ENCODE data around the gene FIBCD1. TPM values are rescaled to one million over a fixed set of nuclear protein-coding genes. Genes with fewer than 3 reads are reported as not detected.
A peak's percentile ranks its signal among the peaks of the same experiment; 100 is the strongest.

FIBCD1 gene
- total RNA-seq, 2 experiments from 2014 or later, result not detected

DNA sequence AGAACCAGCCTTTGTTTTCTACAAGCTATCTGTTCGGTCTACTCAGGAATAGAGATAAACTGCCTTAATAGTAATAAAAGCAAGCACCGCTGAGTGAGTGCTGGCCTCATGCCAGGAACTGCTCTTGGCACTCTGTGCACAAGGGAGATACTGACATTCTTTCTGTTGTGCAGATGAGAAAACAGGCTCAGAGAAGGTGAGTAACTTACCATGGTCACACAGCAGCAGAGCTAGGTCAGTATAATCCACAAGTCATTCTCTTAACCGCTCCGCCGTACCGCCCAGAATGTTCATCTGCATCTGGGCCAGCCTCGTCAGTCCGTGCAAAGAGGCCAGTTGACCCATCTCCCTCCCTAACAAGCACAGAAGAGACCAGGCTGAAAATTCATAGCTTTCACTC lies 69.8 kb downstream of the FIBCD1 start:
- H3K27ac Mint-ChIP-seq, result no peak overlapping the region
- CTCF ChIA-PET, result interaction anchor here (0.5 to 2.3 kb wide), 11 partner anchors 64 to 1334 kb away, joined by 3 to 13 read pairs (median 4); no protein-coding TSS in a partner anchor

DNA sequence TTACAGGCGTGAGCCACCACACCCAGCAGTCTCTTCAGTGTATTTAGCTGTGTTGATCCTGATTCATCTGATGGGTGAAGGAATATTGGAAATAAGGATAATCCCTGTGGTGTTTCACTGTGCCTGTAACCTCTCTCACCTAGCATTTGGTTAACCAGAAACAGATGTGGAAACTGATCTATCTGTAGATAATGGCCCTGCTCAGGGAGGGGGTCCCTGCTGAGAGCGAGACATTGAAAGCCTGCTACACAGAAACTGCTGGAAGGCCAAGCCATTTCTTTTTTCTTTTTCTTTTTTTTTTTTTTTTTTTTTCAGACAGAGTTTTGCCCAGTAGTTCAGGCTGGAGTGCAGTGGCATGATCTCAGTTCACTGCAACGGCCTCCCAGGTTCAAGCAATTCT lies 70.8 kb downstream of the FIBCD1 start:
- no peaks in the 10 kb centered on the region for H3K27me3 Mint-ChIP-seq
- peaks cover 8% of the 10 kb centered on the region for H3K36me3 Mint-ChIP-seq (ENCODE audit: low read depth)
- no peak overlapping the region for H3K27ac Mint-ChIP-seq
- ChIA-PET POLR2A (no interaction called here), CTCF (interaction anchor here (0.6 to 1.5 kb wide), 3 partner anchors 13 to 167 kb away, joined by 3 to 4 read pairs (median 3); no protein-coding TSS in a partner anchor)
- H3K4me1 Mint-ChIP-seq, result peaks cover 2% of the 10 kb centered on the region
- no peak overlapping the region for H3K4me3 Mint-ChIP-seq
- no peaks in the 10 kb centered on the region for H3K9me3 Mint-ChIP-seq (ENCODE audit: low read depth)
- intact Hi-C loops (cut with DNase I, micrococcal nuclease), result loop anchor here in 1 of 2 experiments (10.0 kb wide), 1 partner anchor 403 kb away; no protein-coding TSS in a partner anchor
- ATAC-seq, result no peak
- no peak for DNase-seq

More for the DNA sequence above, 69.8 kb downstream of the FIBCD1 start:
- Mint-ChIP-seq H3K9me3 (ENCODE audit: low read depth) (no peaks in the 10 kb centered on the region), H3K4me1 (peaks cover 2% of the 10 kb centered on the region), H3K4me3 (no peak overlapping the region), H3K36me3 (ENCODE audit: low read depth) (peaks cover 15% of the 10 kb centered on the region), H3K27me3 (no peaks in the 10 kb centered on the region)
- POLR2A ChIA-PET, result no interaction called here
- ATAC-seq, result no peak
- DNase-seq, result no peak
- intact Hi-C loops (cut with DNase I, micrococcal nuclease), result loop anchor here in 1 of 2 experiments (10.0 kb wide), 1 partner anchor 404 kb away; no protein-coding TSS in a partner anchor

DNA sequence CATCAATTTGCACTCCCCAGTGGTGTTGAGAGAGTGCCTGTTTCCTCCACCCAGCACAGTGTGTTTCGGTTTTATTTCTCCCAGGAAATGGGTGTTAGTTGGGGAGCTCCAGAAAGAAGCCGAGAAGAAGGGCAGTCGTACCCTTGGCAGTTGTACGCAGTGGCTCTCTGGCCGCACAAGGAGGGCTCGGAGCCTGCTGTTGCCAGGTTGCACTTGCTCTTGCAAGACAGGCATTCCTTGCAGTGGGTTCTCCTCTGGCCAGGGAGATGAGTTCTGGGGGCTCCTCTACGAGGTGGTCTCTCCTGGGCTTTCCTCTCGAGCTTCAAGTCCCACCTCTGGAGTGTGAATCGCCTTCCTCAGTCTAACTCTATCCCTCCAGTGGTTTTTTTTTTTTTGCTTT lies 71.5 kb downstream of the FIBCD1 start:
- Mint-ChIP-seq H3K27ac (no peak overlapping the region), H3K4me1 (peaks cover 2% of the 10 kb centered on the region), H3K27me3 (no peaks in the 10 kb centered on the region), H3K9me3 (ENCODE audit: low read depth) (no peaks in the 10 kb centered on the region), H3K36me3 (ENCODE audit: low read depth) (peaks cover 8% of the 10 kb centered on the region), H3K4me3 (no peak overlapping the region)
- intact Hi-C loops (cut with DNase I, micrococcal nuclease), result loop anchor here (2.0 to 10.0 kb wide), 2 partner anchors 73 to 403 kb away; no protein-coding TSS in a partner anchor
- ChIA-PET POLR2A (no interaction called here), CTCF (interaction anchor here (0.6 to 6.7 kb wide), 13 partner anchors 9 to 516 kb away, joined by 3 to 60 read pairs (median 4); no protein-coding TSS in a partner anchor)
- DNase-seq (no peak), ATAC-seq (no peak)

DNA sequence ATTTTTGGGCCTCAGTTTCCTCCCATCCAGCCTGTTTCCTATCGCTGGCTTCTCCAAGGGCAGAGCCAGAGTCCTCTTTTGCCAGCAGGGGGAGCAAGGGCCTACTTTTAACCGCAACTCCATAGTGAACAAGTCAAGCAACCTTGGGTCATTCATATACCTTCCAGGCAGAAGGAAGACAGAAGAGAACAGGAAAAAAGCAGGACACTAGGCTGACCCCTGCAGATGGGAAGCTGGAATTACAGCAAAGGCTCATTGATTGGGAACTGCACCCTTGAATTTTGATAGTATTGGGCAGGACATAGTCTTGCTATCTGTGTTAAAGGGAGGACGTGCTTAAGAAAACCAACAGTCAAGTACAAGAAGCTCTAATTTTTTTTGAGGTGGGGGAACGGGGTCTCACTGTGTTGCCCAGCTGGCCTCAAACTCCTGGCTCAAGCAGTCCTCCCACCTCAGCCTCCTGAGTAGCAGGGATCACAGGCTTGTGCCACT lies 72.5 kb downstream of the FIBCD1 start:
- peak; percentile 75 for DNase-seq
- Mint-ChIP-seq H3K36me3 (ENCODE audit: low read depth) (peaks cover 2% of the 10 kb centered on the region), H3K4me3 (no peak overlapping the region), H3K4me1 (peaks cover 2% of the 10 kb centered on the region), H3K27ac (no peak overlapping the region), H3K27me3 (no peaks in the 10 kb centered on the region), H3K9me3 (ENCODE audit: low read depth) (no peaks in the 10 kb centered on the region)
- ATAC-seq, result peak; percentile 81
- ChIA-PET POLR2A (interaction anchor here (0.5 kb wide), 1 partner anchor 49 kb away, joined by 3 read pairs; no protein-coding TSS in a partner anchor), CTCF (interaction anchor here (0.5 to 6.7 kb wide), 21 partner anchors 8 to 1368 kb away, joined by 3 to 60 read pairs (median 5); no protein-coding TSS in a partner anchor)
- intact Hi-C loops (cut with DNase I, micrococcal nuclease), result loop anchor here (1.0 to 10.0 kb wide), 6 partner anchors 74 to 402 kb away; no protein-coding TSS in a partner anchor

DNA sequence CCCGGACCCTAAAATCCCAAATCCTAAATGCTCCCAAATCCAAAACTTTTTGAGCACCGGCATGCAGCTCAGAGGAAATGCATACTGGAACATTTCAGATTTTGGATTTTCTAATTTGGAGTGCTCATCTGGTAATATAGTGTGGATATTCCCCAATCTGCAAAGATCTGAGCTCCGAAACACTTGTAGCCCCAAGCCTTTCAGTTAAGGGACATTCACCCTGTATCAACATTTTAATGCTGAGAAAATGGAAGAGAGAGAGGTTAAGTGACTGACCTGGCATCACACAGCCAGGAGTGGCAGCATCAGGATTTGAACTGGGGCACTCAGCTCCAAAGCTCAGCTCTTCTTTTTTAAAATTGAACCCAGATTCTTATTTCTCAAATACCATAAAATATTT lies 73.1 kb downstream of the FIBCD1 start:
- intact Hi-C loops (cut with DNase I, micrococcal nuclease), result loop anchor here (1.0 to 10.0 kb wide), 6 partner anchors 75 to 401 kb away; no protein-coding TSS in a partner anchor
- no peaks in the 10 kb centered on the region for H3K27me3 Mint-ChIP-seq
- H3K27ac Mint-ChIP-seq, result no peak overlapping the region
- H3K9me3 Mint-ChIP-seq (ENCODE audit: low read depth), result no peaks in the 10 kb centered on the region
- H3K36me3 Mint-ChIP-seq (ENCODE audit: low read depth), result peaks cover 2% of the 10 kb centered on the region
- POLR2A ChIA-PET, result no interaction called here
- no peak overlapping the region for H3K4me3 Mint-ChIP-seq
- CTCF ChIA-PET, result interaction anchor here (0.6 to 6.7 kb wide), 19 partner anchors 8 to 1368 kb away, joined by 3 to 60 read pairs (median 5); no protein-coding TSS in a partner anchor
- ATAC-seq (no peak), DNase-seq (no peak)
- H3K4me1 Mint-ChIP-seq, result peaks cover 2% of the 10 kb centered on the region

DNA sequence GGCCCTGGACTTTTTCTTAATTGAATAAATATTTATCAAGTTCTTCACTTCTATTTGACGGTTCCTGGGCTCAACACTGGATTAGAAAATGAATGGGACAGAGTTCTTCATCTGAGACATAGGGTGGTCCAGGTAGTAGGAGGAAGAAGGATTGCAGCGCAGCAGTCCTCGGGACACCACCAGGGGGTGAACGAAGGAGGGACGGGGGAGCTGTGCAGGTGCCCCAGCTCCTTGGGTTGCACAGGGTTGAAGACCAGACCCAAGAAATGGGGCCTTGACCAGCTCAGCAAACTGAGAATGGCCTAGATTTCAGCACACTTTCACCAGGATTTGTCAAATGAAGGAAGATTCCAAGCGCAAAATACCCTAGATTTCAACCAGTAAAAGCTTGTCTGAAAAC lies 74.5 kb downstream of the FIBCD1 start:
- intact Hi-C loops (cut with DNase I, micrococcal nuclease), result loop anchor here in 1 of 2 experiments (10.0 kb wide), 1 partner anchor 400 kb away; no protein-coding TSS in a partner anchor
- H3K36me3 Mint-ChIP-seq (ENCODE audit: low read depth), result peaks cover 2% of the 10 kb centered on the region
- ATAC-seq (no peak), DNase-seq (no peak)
- ChIA-PET POLR2A (interaction anchor here (0.6 kb wide), 1 partner anchor 10 kb away, joined by 7 read pairs; no protein-coding TSS in a partner anchor), CTCF (interaction anchor here (0.7 to 6.7 kb wide), 14 partner anchors 18 to 447 kb away, joined by 3 to 60 read pairs (median 5); no protein-coding TSS in a partner anchor)
- no peak overlapping the region for H3K27ac Mint-ChIP-seq
- H3K4me3 Mint-ChIP-seq, result no peak overlapping the region
- H3K4me1 Mint-ChIP-seq, result peaks cover 2% of the 10 kb centered on the region
- no peaks in the 10 kb centered on the region for H3K9me3 Mint-ChIP-seq (ENCODE audit: low read depth)
- no peaks in the 10 kb centered on the region for H3K27me3 Mint-ChIP-seq

DNA sequence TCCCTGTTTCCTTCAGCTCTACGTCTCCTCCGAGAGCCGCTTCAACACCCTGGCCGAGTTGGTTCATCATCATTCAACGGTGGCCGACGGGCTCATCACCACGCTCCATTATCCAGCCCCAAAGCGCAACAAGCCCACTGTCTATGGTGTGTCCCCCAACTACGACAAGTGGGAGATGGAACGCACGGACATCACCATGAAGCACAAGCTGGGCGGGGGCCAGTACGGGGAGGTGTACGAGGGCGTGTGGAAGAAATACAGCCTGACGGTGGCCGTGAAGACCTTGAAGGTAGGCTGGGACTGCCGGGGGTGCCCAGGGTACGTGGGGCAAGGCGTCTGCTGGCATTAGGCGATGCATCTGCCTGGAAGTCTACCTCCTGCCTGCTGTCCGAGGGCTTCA lies 76.3 kb downstream of the FIBCD1 start:
- no peak overlapping the region for H3K27ac Mint-ChIP-seq
- H3K4me3 Mint-ChIP-seq, result no peak overlapping the region
- intact Hi-C loops (cut with DNase I, micrococcal nuclease), result loop anchor here (1.0 to 10.0 kb wide), 3 partner anchors 91 to 398 kb away; no protein-coding TSS in a partner anchor
- no peaks in the 10 kb centered on the region for H3K27me3 Mint-ChIP-seq
- no peak for DNase-seq
- CTCF ChIA-PET, result interaction anchor here (0.6 to 6.7 kb wide), 11 partner anchors 10 to 164 kb away, joined by 3 to 60 read pairs (median 4); no protein-coding TSS in a partner anchor
- POLR2A ChIA-PET, result no interaction called here
- peaks cover 2% of the 10 kb centered on the region for H3K36me3 Mint-ChIP-seq (ENCODE audit: low read depth)
- H3K4me1 Mint-ChIP-seq, result peaks cover 2% of the 10 kb centered on the region
- H3K9me3 Mint-ChIP-seq (ENCODE audit: low read depth), result no peaks in the 10 kb centered on the region
- ATAC-seq, result no peak

DNA sequence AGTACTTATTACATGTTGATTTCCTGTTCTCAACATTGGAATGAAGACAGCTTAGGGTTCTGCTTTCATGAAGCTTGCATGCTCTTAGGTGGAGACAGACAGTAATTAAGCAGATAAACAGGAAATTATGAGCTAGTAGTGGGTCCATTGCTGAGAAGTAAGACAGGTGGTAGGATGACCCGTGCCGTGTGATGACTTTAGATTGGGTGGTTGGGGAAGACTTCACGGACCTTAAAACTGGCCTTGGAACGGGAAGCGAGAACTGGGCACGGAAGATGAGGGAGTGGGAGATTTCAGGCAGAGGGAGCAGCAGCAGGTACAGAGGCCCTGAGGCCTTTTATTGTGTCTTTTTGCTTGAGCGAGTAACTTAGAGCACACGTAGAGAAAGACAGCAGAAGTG lies 76.8 kb downstream of the FIBCD1 start:
- CTCF ChIA-PET, result interaction anchor here (0.6 to 6.7 kb wide), 8 partner anchors 9 to 161 kb away, joined by 3 to 60 read pairs (median 4); no protein-coding TSS in a partner anchor
- Mint-ChIP-seq H3K27me3 (no peaks in the 10 kb centered on the region), H3K9me3 (ENCODE audit: low read depth) (no peaks in the 10 kb centered on the region), H3K4me1 (peaks cover 2% of the 10 kb centered on the region), H3K27ac (no peak overlapping the region), H3K4me3 (no peak overlapping the region), H3K36me3 (ENCODE audit: low read depth) (peaks cover 2% of the 10 kb centered on the region)
- no peak for ATAC-seq
- intact Hi-C loops (cut with DNase I, micrococcal nuclease), result loop anchor here in 1 of 2 experiments (10.0 kb wide), 1 partner anchor 397 kb away; no protein-coding TSS in a partner anchor
- DNase-seq, result no peak
- POLR2A ChIA-PET, result interaction anchor here (0.6 kb wide), 1 partner anchor 98 kb away, joined by 4 read pairs; no protein-coding TSS in a partner anchor

DNA sequence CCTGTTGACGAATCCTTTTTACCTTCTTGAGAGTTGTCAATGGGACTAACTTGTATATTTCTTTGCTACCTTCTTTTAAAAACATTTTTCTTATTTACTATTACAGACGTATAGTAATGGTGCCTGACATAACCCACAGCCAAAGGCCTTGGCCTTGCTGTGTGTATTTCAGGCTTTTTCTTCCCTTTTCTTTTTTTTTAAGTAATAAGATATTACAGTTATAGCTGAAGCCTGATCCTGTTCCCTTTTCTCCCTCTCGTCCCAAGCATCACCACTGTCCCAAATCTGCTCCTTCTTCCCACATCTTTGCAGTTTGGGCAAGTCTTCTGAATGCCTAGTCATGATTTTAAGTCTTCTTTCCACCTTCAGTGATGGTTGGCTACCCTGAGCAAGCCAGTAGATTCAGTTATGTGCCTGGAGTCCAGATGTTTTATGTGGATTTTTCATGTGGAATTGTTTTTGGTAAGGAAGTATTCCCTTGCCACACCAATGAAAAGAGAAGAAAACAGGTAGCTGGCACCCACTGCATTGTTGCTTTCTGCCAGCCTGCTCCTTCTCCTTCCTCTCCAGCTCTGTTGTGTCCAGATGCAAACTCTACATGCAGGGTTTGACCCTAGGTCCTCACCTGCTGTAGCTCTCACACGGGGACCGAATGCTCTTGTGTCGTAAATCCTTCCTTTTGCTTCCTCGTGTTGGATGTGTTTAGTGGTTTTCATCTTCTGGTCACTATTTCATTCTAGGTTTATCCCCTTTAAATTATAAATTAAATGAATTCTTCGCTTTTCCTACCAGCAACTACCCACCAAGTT lies 77.5 kb downstream of the FIBCD1 start:
- Mint-ChIP-seq H3K9me3 (ENCODE audit: low read depth) (no peaks in the 10 kb centered on the region), H3K27ac (no peak overlapping the region), H3K27me3 (no peaks in the 10 kb centered on the region), H3K36me3 (ENCODE audit: low read depth) (peaks cover 2% of the 10 kb centered on the region), H3K4me1 (peaks cover 2% of the 10 kb centered on the region), H3K4me3 (no peak overlapping the region)
- ChIA-PET POLR2A (interaction anchor here (0.6 kb wide), 1 partner anchor 99 kb away, joined by 4 read pairs; no protein-coding TSS in a partner anchor), CTCF (interaction anchor here (0.8 to 6.7 kb wide), 7 partner anchors 9 to 160 kb away, joined by 3 to 60 read pairs (median 5); no protein-coding TSS in a partner anchor)
- DNase-seq, result no peak
- no peak for ATAC-seq
- intact Hi-C loops (cut with DNase I, micrococcal nuclease), result loop anchor here in 1 of 2 experiments (10.0 kb wide), 1 partner anchor 397 kb away; no protein-coding TSS in a partner anchor

DNA sequence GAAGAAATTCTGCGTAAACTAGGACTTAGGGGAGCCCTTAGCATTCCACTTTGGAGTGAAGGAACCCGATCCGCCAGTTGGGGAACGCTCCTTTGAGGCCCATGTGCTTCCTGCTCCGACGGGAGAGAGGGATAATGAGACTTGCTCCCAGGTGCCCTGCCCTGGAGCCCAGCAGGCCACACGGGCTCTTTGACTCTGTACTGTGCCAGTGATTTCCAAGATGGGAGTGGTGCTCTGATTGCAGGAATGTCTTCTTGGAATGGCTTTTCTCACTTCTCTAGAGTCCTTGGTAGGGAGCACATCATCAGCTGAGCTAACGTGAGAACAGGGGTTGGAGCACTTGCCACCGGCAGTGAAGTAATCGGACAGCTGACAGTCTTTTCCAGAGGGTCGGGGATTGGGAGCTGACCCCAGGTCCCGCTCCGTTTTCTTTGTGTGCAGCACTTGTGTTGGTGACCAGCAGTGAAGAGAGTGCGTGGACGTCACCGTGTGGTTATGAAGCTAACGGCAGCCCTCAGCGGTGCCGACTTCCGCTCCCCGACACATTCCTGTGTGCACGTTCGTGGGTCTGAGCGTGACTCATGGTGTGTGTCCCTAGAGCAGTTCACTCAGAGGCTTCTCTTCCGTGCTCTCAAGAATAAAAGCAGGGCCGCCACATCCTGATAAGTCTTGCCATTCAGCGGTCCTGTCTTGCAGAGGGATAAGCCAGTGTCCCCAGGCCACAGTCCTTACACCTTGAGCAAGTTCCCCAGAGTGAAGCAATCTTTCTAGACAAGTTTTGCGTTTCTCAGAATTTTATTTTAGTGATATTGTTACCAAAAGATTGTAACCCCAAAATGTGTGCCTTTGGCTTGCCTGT lies 78.4 kb downstream of the FIBCD1 start:
- no peaks in the 10 kb centered on the region for H3K4me1 Mint-ChIP-seq
- no peaks in the 10 kb centered on the region for H3K27me3 Mint-ChIP-seq
- ATAC-seq, result no peak
- H3K9me3 Mint-ChIP-seq (ENCODE audit: low read depth), result no peaks in the 10 kb centered on the region
- ChIA-PET POLR2A (no interaction called here), CTCF (no interaction called here)
- no peaks in the 10 kb centered on the region for H3K36me3 Mint-ChIP-seq (ENCODE audit: low read depth)
- H3K4me3 Mint-ChIP-seq, result no peak overlapping the region
- no peak for DNase-seq
- intact Hi-C loops (cut with DNase I, micrococcal nuclease), result loop anchor here in 1 of 2 experiments (10.0 kb wide), 1 partner anchor 396 kb away; no protein-coding TSS in a partner anchor
- H3K27ac Mint-ChIP-seq, result no peak overlapping the region

Data from activated CD4-positive, alpha-beta T cell treated with anti-CD3 and anti-CD28 coated beads for 36 hours (primary cell).